Astrocyte of the spinal cord (primary cell): ENCODE data around the gene TMEM94.
"Not testable (repeated sequence)": the region's sequence is repeated elsewhere in the genome, so short reads cannot be mapped to it uniquely, and the experiment has no call there.

Experiments used
- DNase-seq: peaks from one replicate; pipeline ENCODE4 v3.0.0; 2011; ENCODE audit warnings: low read depth, low spot score
- H3K4me3 ChIP-seq: 2 replicates; pipeline ENCODE4 v1.5.1; 2011; ENCODE audit warnings: low read depth, mild to moderate bottlenecking, low read length, moderate library complexity
- CTCF ChIP-seq: IDR thresholded peaks from 2 replicates; pipeline ENCODE4 v1.5.1; 2012; ENCODE audit warnings: low read depth, mild to moderate bottlenecking, low read length, inconsistent platforms
- in situ Hi-C: cut with HindIII; loops from 2 replicates; pipeline ENCODE4 v1.10.0; 2017; ENCODE audit warnings: low sequenced_read_pairs

TMEM94 gene

GRCh38 chr17:75515496-75516254 lies 59.2 kb downstream of the TMEM94 start, which contains the start of gene CASKIN2:
TSS of gene CASKIN2 (minus strand) at chr17:75515537. CDS start at chr17:75513804, 1,733 bp downstream.
- in situ Hi-C loops = no loop called here
- DNase-seq = peak; percentile 92
- peak; percentile 94 for TF ChIP-seq CTCF
- H3K4me3 ChIP-seq = peak within 1 kb of the TSS; percentile 72

DNA sequence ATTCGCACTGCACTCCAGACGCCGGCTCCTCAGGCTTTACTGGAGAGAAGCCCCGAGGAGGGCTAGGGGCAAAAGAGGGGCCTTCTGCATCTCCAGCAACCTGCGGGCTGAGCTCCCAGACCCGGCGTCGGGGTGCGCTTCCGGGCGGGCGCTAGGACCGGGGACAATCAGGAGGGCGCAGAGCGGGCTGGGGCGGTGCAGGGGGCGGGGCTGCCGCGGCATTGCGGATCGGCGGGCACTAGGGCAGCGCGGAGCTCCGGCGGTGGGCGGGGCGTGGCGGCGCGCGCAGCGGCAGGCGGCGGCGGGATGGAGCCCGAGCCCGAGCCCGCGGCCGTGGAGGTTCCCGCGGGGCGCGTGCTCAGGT lies 59.8 kb downstream of the TMEM94 start, which contains the start of gene TSEN54:
Gene TSEN54 (plus strand): TSS at position 274 of the 364 bp plus-strand sequence. CDS start 33 bp downstream, at position 307.
- in situ Hi-C loops = no loop called here
- TF ChIP-seq CTCF = no peak

GRCh38 chr17:75516619-75517296 lies 60.3 kb downstream of the TMEM94 start:
- peak overlapping the region; percentile 66 for H3K4me3 ChIP-seq
- no peak for DNase-seq
- in situ Hi-C loops = no loop called here
- TF ChIP-seq CTCF = no peak

More for the DNA sequence above, 59.8 kb downstream of the TMEM94 start, which contains the start of gene TSEN54:
- peak within 1 kb of the TSS; percentile 72 for H3K4me3 ChIP-seq
- peak; percentile 90 for DNase-seq

DNA sequence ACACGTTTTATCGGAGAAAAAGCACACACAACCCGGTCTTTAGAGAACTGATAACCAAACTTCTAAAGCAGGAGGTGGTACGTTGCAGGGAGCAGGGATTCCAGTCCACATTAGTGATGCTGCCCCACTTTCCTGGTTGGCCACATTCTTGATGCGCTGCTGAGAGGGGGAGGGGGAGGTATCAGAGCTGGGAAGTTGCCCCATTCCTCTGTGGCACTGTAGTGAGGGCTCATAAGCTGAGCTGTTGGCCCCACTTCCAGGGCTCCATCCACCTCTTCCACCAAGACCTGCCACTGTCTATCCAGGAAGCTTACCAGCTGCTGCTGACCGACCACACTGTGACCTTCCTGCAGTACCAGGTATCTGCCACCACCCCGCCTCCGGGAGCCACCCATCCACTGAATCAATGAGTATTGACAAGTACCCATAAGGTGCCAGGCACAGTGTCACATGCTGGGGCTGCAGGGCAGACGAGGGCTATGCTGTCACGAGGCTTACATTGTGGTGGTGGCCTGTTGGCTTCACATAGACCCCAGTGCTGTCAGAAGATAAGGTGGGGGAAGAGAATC lies 60.9 kb downstream of the TMEM94 start:
- in situ Hi-C loops = no loop called here
- H3K4me3 ChIP-seq = peak overlapping the region; percentile 66
- TF ChIP-seq CTCF = no peak
- no peak for DNase-seq

DNA sequence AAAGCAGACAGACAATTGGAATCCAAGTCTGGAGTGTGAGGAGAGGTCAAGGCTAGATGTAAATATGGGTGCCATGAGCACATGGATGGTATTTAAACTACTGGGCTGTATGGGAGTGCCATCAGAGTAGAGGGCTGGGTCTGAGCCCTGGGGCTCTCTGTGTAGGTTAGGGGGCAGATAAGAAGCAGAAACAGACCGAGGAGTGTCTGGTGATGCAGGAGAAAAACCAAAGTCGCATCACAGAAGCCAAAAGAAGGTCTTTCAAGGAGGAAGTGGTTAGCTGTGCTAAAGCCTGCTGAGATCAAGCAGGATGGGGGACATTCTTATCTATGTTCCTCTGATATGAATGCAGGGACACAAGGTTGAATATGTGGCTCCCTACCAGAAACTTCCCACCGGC lies 61.8 kb downstream of the TMEM94 start:
- in situ Hi-C loops = no loop called here
- H3K4me3 ChIP-seq = no peak overlapping the region
- no peak for TF ChIP-seq CTCF
- no peak for DNase-seq

DNA sequence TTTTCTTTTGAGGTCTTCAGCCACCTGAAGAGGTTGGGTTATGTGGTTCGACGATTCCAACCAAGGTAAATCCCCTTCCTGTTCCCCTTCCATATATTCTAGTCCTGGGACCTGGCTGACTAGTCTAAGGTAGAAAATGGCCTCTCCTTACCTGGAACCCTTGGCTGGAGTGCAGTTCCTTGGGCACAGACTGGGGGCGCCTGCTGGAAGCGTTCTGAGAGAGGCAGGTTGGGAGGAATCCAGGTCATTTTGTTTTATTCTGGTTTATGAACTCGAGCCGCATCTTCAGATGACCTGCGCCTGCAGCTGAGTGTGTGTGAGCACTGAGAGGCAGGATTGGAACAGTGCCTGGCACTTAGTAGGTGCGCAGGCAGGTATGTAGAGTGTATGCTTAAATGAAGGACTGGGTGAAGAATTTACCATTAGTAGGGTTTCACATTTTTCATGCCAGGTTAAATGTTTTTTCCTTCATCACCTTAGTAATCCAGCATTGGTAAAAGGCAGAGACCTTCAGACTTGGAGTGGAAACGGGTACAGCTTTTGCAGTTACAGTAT lies 62.6 kb downstream of the TMEM94 start:
- H3K4me3 ChIP-seq = no peak overlapping the region
- no peak for DNase-seq
- no peak for TF ChIP-seq CTCF
- in situ Hi-C loops = no loop called here

GRCh38 chr17:75520413-75520812 lies 64.0 kb downstream of the TMEM94 start:
- H3K4me3 ChIP-seq, in situ Hi-C loops, DNase-seq: not testable (repeated sequence)
